Measurements from ENCODE around the gene OR14A16.

DNA sequence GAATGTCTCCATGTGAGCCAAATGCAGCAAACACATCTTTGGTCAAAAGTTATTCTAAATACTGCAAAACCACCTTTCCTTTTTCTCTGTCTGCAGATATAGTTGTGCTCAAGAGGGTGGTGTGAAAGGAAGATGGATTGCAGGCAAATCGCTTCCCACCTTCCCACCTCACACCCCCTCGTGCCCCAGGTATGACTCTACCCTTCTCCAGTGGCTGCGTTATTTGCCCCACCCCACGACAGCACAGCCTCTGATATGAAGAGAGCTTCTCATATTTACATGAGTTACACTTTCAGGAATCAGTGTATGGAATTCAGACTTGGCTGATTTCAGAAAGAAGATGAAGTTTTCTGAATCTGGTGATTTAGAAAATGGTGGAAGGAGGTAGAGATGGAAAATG, 38.8 kb upstream of the OR14A16 start:
- TF ChIP-seq GATA3 (IDR thresholded peaks at IDR 0.05; ENCODE audit: low read depth, low read length): no peak
- no peak for TF ChIP-seq GATA2 (IDR thresholded peaks at IDR 0.05; ENCODE audit: low read depth, low read length)
